ENCODE results near the gene GDAP2.

DNA sequence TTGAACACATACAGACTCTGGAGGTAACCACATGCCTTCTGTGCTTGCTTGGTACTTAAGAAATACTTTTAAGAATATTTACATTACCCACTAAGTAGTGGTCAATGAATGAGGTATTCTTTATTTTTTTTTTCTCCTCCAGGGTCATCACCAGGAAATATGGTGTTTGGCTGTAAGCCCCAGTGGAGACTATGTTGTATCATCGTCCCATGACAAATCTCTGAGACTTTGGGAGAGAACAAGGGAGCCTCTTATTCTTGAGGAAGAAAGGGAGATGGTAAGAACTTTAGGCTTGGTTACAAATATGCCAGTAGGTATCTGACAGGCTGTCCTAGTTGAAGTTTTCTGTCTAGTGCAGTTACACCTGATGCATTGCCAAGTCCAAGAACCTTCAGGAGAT is 23.0 kb upstream of the GDAP2 start:
- no peak for TF ChIP-seq CTCF (IDR thresholded peaks at IDR 0.05)
- no peak for TF ChIP-seq POLR2A (IDR thresholded peaks at IDR 0.05)
